ENCODE measurements around the gene GPC5. TPM values are rescaled to one million over a fixed set of nuclear protein-coding genes. Genes with fewer than 3 reads are reported as not detected.

GPC5 gene
- total and polyA plus RNA-seq, 2 donors: 0.25 to 0.28 TPM

GRCh38 chr13:92444244-92444643, 1045.8 kb downstream of the GPC5 start:
- Histone ChIP-seq H3K36me3 (ENCODE audit: control insufficient read depth in 2 of 2, insufficient read depth in 2 of 2, low read length in 1 of 2) (no peaks in the 10 kb centered on the region), H3K27me3 (ENCODE audit: control insufficient read depth in 2 of 2, insufficient read depth in 1 of 2, low read length in 1 of 2) (no peaks in the 10 kb centered on the region), H3K4me1 (ENCODE audit: control insufficient read depth in 2 of 2, insufficient read depth in 2 of 2, low read length in 2 of 2) (no peaks in the 10 kb centered on the region), H3K9me3 (ENCODE audit: control insufficient read depth in 2 of 2, insufficient read depth in 1 of 2, low read length in 1 of 2) (no peaks in the 10 kb centered on the region), H3K4me3 (ENCODE audit: low read length in 2 of 2) (no peak overlapping the region), H3K27ac (ENCODE audit: low read depth in 1 of 2, low read length in 1 of 2) (no peak overlapping the region)
- DNase-seq (ENCODE audit: low read depth in 6 of 9, low spot score in 9 of 9): no peak
- 87% methylated on average over 1 of the region's 1 CpG for WGBS

DNA sequence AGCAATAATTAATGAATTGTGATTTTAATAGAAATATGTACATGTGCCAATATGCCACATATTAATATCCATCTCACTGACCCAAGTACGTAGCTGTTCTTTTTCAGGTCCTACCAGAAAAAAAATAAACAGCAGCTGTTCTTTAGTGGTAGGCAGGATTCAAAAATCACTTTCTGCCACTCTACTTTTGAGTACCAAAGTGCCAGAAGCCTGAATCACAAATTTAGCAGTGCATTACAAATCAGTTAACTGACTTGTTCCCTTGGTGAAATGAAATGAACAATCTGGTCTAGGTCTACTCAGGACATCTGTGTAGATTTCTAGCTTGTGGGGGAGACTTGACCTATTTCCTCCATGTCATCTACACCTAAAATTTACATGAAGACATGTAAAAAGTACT, 1052.6 kb downstream of the GPC5 start:
- no peak overlapping the region for H3K27ac ChIP-seq (ENCODE audit: low read depth in 1 of 2, low read length in 1 of 2)
- no peaks in the 10 kb centered on the region for H3K4me1 ChIP-seq (ENCODE audit: control insufficient read depth in 2 of 2, insufficient read depth in 2 of 2, low read length in 2 of 2)
- no peaks in the 10 kb centered on the region for H3K27me3 ChIP-seq (ENCODE audit: control insufficient read depth in 2 of 2, insufficient read depth in 1 of 2, low read length in 1 of 2)
- H3K4me3 ChIP-seq (ENCODE audit: low read length in 2 of 2): no peak overlapping the region
- H3K36me3 ChIP-seq (ENCODE audit: control insufficient read depth in 2 of 2, insufficient read depth in 2 of 2, low read length in 1 of 2): no peaks in the 10 kb centered on the region
- WGBS: 88% methylated on average over 1 of the region's 1 CpG
- DNase-seq (ENCODE audit: low read depth in 6 of 9, low spot score in 9 of 9): no peak
- no peaks in the 10 kb centered on the region for H3K9me3 ChIP-seq (ENCODE audit: control insufficient read depth in 2 of 2, insufficient read depth in 1 of 2, low read length in 1 of 2)

- no peaks in the 10 kb centered on the region for H3K36me3 ChIP-seq (ENCODE audit: control insufficient read depth in 2 of 2, insufficient read depth in 2 of 2, low read length in 1 of 2)
- no peaks in the 10 kb centered on the region for H3K27me3 ChIP-seq (ENCODE audit: control insufficient read depth in 2 of 2, insufficient read depth in 1 of 2, low read length in 1 of 2)
- H3K4me3 ChIP-seq (ENCODE audit: low read length in 2 of 2): no peak overlapping the region
- WGBS: 94% methylated on average over 6 of the region's 6 CpGs
- H3K4me1 ChIP-seq (ENCODE audit: control insufficient read depth in 2 of 2, insufficient read depth in 2 of 2, low read length in 2 of 2): no peaks in the 10 kb centered on the region
- H3K27ac ChIP-seq (ENCODE audit: low read depth in 1 of 2, low read length in 1 of 2): no peak overlapping the region
- no peak for DNase-seq (ENCODE audit: low read depth in 6 of 9, low spot score in 9 of 9)
- H3K9me3 ChIP-seq (ENCODE audit: control insufficient read depth in 2 of 2, insufficient read depth in 1 of 2, low read length in 1 of 2): no peaks in the 10 kb centered on the region
These were observed 1054.4 kb downstream of the GPC5 start for GRCh38 chr13:92452840-92453239.

GRCh38 chr13:92459306-92459705, 1060.9 kb downstream of the GPC5 start:
- no peak for DNase-seq (ENCODE audit: low read depth in 6 of 9, low spot score in 9 of 9)
- Histone ChIP-seq H3K27ac (ENCODE audit: low read depth in 1 of 2, low read length in 1 of 2) (no peak overlapping the region), H3K4me1 (ENCODE audit: control insufficient read depth in 2 of 2, insufficient read depth in 2 of 2, low read length in 2 of 2) (no peaks in the 10 kb centered on the region), H3K27me3 (ENCODE audit: control insufficient read depth in 2 of 2, insufficient read depth in 1 of 2, low read length in 1 of 2) (no peaks in the 10 kb centered on the region), H3K4me3 (ENCODE audit: low read length in 2 of 2) (no peak overlapping the region), H3K36me3 (ENCODE audit: control insufficient read depth in 2 of 2, insufficient read depth in 2 of 2, low read length in 1 of 2) (no peaks in the 10 kb centered on the region), H3K9me3 (ENCODE audit: control insufficient read depth in 2 of 2, insufficient read depth in 1 of 2, low read length in 1 of 2) (no peaks in the 10 kb centered on the region)
- WGBS: 89% methylated on average over 4 of the region's 4 CpGs

DNA sequence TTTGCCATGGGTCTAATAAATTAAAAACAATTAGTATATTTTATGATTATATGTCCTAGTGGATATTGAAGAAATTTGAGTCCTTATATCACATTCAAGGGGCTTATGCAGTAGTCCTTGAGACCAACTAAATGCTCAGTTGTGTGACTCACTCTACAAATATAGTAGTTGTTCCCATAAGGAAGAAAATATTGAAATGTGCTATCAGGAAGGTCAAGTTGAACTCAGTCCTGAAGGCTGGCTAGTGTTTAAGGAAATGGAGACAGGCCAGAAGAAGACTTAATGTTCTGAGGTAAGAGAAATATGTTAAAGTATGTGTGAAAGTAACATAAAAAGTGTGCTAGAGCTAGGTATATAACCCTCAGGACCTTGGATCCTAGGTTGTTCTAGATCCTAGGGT, 1062.1 kb downstream of the GPC5 start:
- no peak overlapping the region for H3K4me3 ChIP-seq (ENCODE audit: low read length in 2 of 2)
- no peaks in the 10 kb centered on the region for H3K9me3 ChIP-seq (ENCODE audit: control insufficient read depth in 2 of 2, insufficient read depth in 1 of 2, low read length in 1 of 2)
- no peaks in the 10 kb centered on the region for H3K36me3 ChIP-seq (ENCODE audit: control insufficient read depth in 2 of 2, insufficient read depth in 2 of 2, low read length in 1 of 2)
- no peaks in the 10 kb centered on the region for H3K27me3 ChIP-seq (ENCODE audit: control insufficient read depth in 2 of 2, insufficient read depth in 1 of 2, low read length in 1 of 2)
- H3K4me1 ChIP-seq (ENCODE audit: control insufficient read depth in 2 of 2, insufficient read depth in 2 of 2, low read length in 2 of 2): no peaks in the 10 kb centered on the region
- H3K27ac ChIP-seq (ENCODE audit: low read depth in 1 of 2, low read length in 1 of 2): no peak overlapping the region
- DNase-seq (ENCODE audit: low read depth in 6 of 9, low spot score in 9 of 9): no peak

DNA sequence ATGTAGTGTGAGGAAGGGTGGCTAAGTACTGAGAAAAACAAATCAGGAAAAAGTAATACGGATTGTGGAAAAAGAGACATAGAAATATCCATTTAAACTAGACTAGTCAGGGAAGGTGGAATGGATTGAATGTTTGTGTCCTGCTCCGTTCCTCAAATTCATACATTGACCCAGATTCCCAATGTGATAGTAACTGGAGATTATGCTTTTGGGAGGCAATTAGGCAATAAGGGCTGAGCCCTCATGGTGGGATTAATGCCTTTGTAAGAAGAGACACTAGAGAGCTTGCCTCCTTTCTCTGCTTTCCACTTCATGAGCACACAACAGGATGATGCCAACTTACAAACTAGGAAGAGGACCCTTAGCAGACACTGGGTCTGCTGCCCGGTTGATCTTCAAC, 1063.0 kb downstream of the GPC5 start:
- no peaks in the 10 kb centered on the region for H3K4me1 ChIP-seq (ENCODE audit: control insufficient read depth in 2 of 2, insufficient read depth in 2 of 2, low read length in 2 of 2)
- no peaks in the 10 kb centered on the region for H3K27me3 ChIP-seq (ENCODE audit: control insufficient read depth in 2 of 2, insufficient read depth in 1 of 2, low read length in 1 of 2)
- H3K9me3 ChIP-seq (ENCODE audit: control insufficient read depth in 2 of 2, insufficient read depth in 1 of 2, low read length in 1 of 2): no peaks in the 10 kb centered on the region
- no peak overlapping the region for H3K27ac ChIP-seq (ENCODE audit: low read depth in 1 of 2, low read length in 1 of 2)
- no peak overlapping the region for H3K4me3 ChIP-seq (ENCODE audit: low read length in 2 of 2)
- DNase-seq (ENCODE audit: low read depth in 6 of 9, low spot score in 9 of 9): no peak
- H3K36me3 ChIP-seq (ENCODE audit: control insufficient read depth in 2 of 2, insufficient read depth in 2 of 2, low read length in 1 of 2): no peaks in the 10 kb centered on the region
- WGBS: 93% methylated on average over 3 of the region's 3 CpGs

DNA sequence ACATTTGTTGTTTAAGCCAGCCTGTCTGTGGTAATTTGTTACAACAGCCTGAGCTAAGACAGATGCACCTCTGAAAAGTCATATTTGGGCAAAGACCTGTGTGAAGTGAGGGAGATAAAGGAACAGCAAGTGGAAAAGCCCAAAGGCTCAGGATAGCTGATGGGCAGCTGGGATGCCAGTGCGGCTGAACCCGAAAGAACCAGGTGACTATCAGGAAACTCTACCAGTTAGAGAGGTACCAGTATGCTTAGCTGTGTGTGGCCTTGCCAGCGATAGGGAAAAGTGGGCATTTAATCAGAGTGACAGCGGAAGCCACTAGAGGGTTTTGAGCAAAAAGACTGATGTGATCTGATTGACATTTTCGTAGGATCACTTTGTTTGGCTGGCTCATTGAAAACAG, 1063.4 kb downstream of the GPC5 start:
- H3K36me3 ChIP-seq (ENCODE audit: control insufficient read depth in 2 of 2, insufficient read depth in 2 of 2, low read length in 1 of 2): no peaks in the 10 kb centered on the region
- H3K27me3 ChIP-seq (ENCODE audit: control insufficient read depth in 2 of 2, insufficient read depth in 1 of 2, low read length in 1 of 2): no peaks in the 10 kb centered on the region
- DNase-seq (ENCODE audit: low read depth in 6 of 9, low spot score in 9 of 9): no peak
- no peaks in the 10 kb centered on the region for H3K4me1 ChIP-seq (ENCODE audit: control insufficient read depth in 2 of 2, insufficient read depth in 2 of 2, low read length in 2 of 2)
- no peaks in the 10 kb centered on the region for H3K9me3 ChIP-seq (ENCODE audit: control insufficient read depth in 2 of 2, insufficient read depth in 1 of 2, low read length in 1 of 2)
- no peak overlapping the region for H3K27ac ChIP-seq (ENCODE audit: low read depth in 1 of 2, low read length in 1 of 2)
- no peak overlapping the region for H3K4me3 ChIP-seq (ENCODE audit: low read length in 2 of 2)
- 83% methylated on average over 5 of the region's 5 CpGs for WGBS

- Histone ChIP-seq H3K4me3 (ENCODE audit: low read length in 2 of 2) (no peak overlapping the region), H3K4me1 (ENCODE audit: control insufficient read depth in 2 of 2, insufficient read depth in 2 of 2, low read length in 2 of 2) (no peaks in the 10 kb centered on the region), H3K27ac (ENCODE audit: low read depth in 1 of 2, low read length in 1 of 2) (no peak overlapping the region), H3K9me3 (ENCODE audit: control insufficient read depth in 2 of 2, insufficient read depth in 1 of 2, low read length in 1 of 2) (no peaks in the 10 kb centered on the region), H3K27me3 (ENCODE audit: control insufficient read depth in 2 of 2, insufficient read depth in 1 of 2, low read length in 1 of 2) (no peaks in the 10 kb centered on the region), H3K36me3 (ENCODE audit: control insufficient read depth in 2 of 2, insufficient read depth in 2 of 2, low read length in 1 of 2) (no peaks in the 10 kb centered on the region)
- 77% methylated on average over 7 of the region's 7 CpGs for WGBS
- DNase-seq (ENCODE audit: low read depth in 6 of 9, low spot score in 9 of 9): no peak
These were observed 1064.7 kb downstream of the GPC5 start for GRCh38 chr13:92463134-92463533.

GRCh38 chr13:92473765-92474475, 1075.5 kb downstream of the GPC5 start:
- H3K9me3 ChIP-seq (ENCODE audit: control insufficient read depth in 2 of 2, insufficient read depth in 1 of 2, low read length in 1 of 2): no peaks in the 10 kb centered on the region
- no peaks in the 10 kb centered on the region for H3K27me3 ChIP-seq (ENCODE audit: control insufficient read depth in 2 of 2, insufficient read depth in 1 of 2, low read length in 1 of 2)
- H3K27ac ChIP-seq (ENCODE audit: low read depth in 1 of 2, low read length in 1 of 2): no peak overlapping the region
- H3K4me1 ChIP-seq (ENCODE audit: control insufficient read depth in 2 of 2, insufficient read depth in 2 of 2, low read length in 2 of 2): no peaks in the 10 kb centered on the region
- 76% methylated on average over 3 of the region's 3 CpGs for WGBS
- no peak for DNase-seq (ENCODE audit: low read depth in 6 of 9, low spot score in 9 of 9)
- no peak overlapping the region for H3K4me3 ChIP-seq (ENCODE audit: low read length in 2 of 2)
- no peaks in the 10 kb centered on the region for H3K36me3 ChIP-seq (ENCODE audit: control insufficient read depth in 2 of 2, insufficient read depth in 2 of 2, low read length in 1 of 2)

Data from thymus (tissue), 11 donors.